Measurements from ENCODE around the gene KPNA2. TPM values are rescaled to one million over a fixed set of nuclear protein-coding genes. Genes with fewer than 3 reads are reported as not detected.
A peak's percentile ranks its signal among the peaks of the same experiment; 100 is the strongest.

Gene KPNA2
- total RNA-seq, 2 donors from 2014 or later: 136 to 227 TPM

GRCh38 chr17:68089881-68090280 is 54.3 kb downstream of the KPNA2 start:
- ATAC-seq (replicated peaks): peak; percentile 76
- no peak overlapping the region for H3K4me3 Mint-ChIP-seq
- H3K27me3 Mint-ChIP-seq: no peaks in the 10 kb centered on the region
- H3K4me1 Mint-ChIP-seq: peaks cover 30% of the 10 kb centered on the region
- H3K27ac Mint-ChIP-seq: no peak overlapping the region
- no peaks in the 10 kb centered on the region for H3K36me3 Mint-ChIP-seq (ENCODE audit: low read depth)
- no peaks in the 10 kb centered on the region for H3K9me3 Mint-ChIP-seq

GRCh38 chr17:68094481-68095078 is 59.0 kb downstream of the KPNA2 start:
- Mint-ChIP-seq H3K4me1 (peaks cover 5% of the 10 kb centered on the region), H3K27me3 (no peaks in the 10 kb centered on the region), H3K36me3 (ENCODE audit: low read depth) (no peaks in the 10 kb centered on the region), H3K27ac (no peak overlapping the region), H3K4me3 (no peak overlapping the region), H3K9me3 (no peaks in the 10 kb centered on the region)
- no peak for ATAC-seq (replicated peaks)

GRCh38 chr17:68095205-68095811 is 59.8 kb downstream of the KPNA2 start:
- H3K27me3 Mint-ChIP-seq: no peaks in the 10 kb centered on the region
- H3K9me3 Mint-ChIP-seq: no peaks in the 10 kb centered on the region
- H3K36me3 Mint-ChIP-seq (ENCODE audit: low read depth): no peaks in the 10 kb centered on the region
- H3K4me3 Mint-ChIP-seq: no peak overlapping the region
- no peak for ATAC-seq (replicated peaks)
- no peak overlapping the region for H3K27ac Mint-ChIP-seq
- no peaks in the 10 kb centered on the region for H3K4me1 Mint-ChIP-seq

- no peaks in the 10 kb centered on the region for H3K36me3 Mint-ChIP-seq (ENCODE audit: low read depth)
- no peaks in the 10 kb centered on the region for H3K4me1 Mint-ChIP-seq
- no peaks in the 10 kb centered on the region for H3K9me3 Mint-ChIP-seq
- ATAC-seq (replicated peaks): no peak
- H3K27me3 Mint-ChIP-seq: no peaks in the 10 kb centered on the region
- H3K4me3 Mint-ChIP-seq: no peak overlapping the region
- no peak overlapping the region for H3K27ac Mint-ChIP-seq
Observed at GRCh38 chr17:68096111-68096510, 60.6 kb downstream of the KPNA2 start.

Other genes with a start within 250 kb of the KPNA2 start
- gene BPTF, start 210.2 kb upstream of the KPNA2 start, total RNA-seq: 10 to 100 TPM; 73.7 to 86.4 TPM
- gene C17orf58, start 39.3 kb upstream of the KPNA2 start, total RNA-seq: 10 to 100 TPM; 25.9 to 27.3 TPM
- gene AMZ2, start 212.3 kb downstream of the KPNA2 start, total RNA-seq: 100 to 1,000 TPM; 100 to 112 TPM

Data from activated T-helper 17 cell treated with anti-CD3 and anti-CD28 coated beads, Interleukin-2, amount 50 U/mL, for 72 hours (primary cell).